Vagina (tissue), 2 donors: ENCODE results near the gene RAB18. TPM values are rescaled to one million over a fixed set of nuclear protein-coding genes. Genes with fewer than 3 reads are reported as not detected.

Experiments
- DNase-seq, 2 donors: peaks; one replicate each; pipeline ENCODE4 v3.0.0-alpha.2; 2017; ENCODE audit errors: extremely low spot score in 2 of 2
- H3K27ac ChIP-seq: fragments of 200-600 bp; sonication (generic); one replicate; pipeline ENCODE4 v1.5.1; 2019
- H3K27me3 ChIP-seq: fragments of 200-600 bp; sonication (generic); one replicate; pipeline ENCODE4 v1.5.1; 2019
- H3K36me3 ChIP-seq, 2 donors: fragments of 200-600 bp; sonication (generic); one replicate each; pipeline ENCODE4 v1.5.1; 2017 to 2019
- H3K4me1 ChIP-seq: fragments of 200-600 bp; sonication (generic); one replicate; pipeline ENCODE4 v1.5.1; 2019
- H3K4me3 ChIP-seq, 2 donors: fragments of 200-600 bp; sonication (generic); 1 replicate in 1 of 2; 2 replicates in 1 of 2; pipeline ENCODE4 v1.5.1; 2016 to 2019
- H3K9me3 ChIP-seq: fragments of 200-600 bp; sonication (generic); one replicate; pipeline ENCODE4 v1.5.1; 2019
- POLR2A ChIP-seq, 2 donors: fragments of 450-650 bp; IDR thresholded peaks; one replicate each; pipeline ENCODE4 v1.6.1; 2017; ENCODE audit warnings: antibody characterized with exemption in 2 of 2, mild to moderate bottlenecking in 2 of 2, moderate library complexity in 2 of 2
- POLR2AphosphoS5 ChIP-seq, 2 donors: sonication (generic); formaldehyde crosslinking; IDR thresholded peaks; one replicate each; pipeline ENCODE4 v1.9.0; 2017; ENCODE audit warnings: antibody characterized with exemption in 2 of 2, mild to moderate bottlenecking in 2 of 2, low read depth in 1 of 2; ENCODE audit not compliant: insufficient read depth in 1 of 2
- intact Hi-C: fragments of 100-400 bp; cut with DNase I; formaldehyde crosslinking; loops from one replicate; pipeline ENCODE4 v1.15.1; 2023
- total RNA-seq: library from RNA; depleted of rRNA; stranded (reverse); fragments of >200 nt; gene quantifications from one replicate; pipeline ENCODE4 v1.2.3, GENCODE V29; 2016
- TF ChIP-seq, protein P1 (sequence below), 3 experiments: fragments of 450-650 bp in 2 of 3; fragments of 200-600 bp in 1 of 3; sonication (generic) in 1 of 3; IDR thresholded peaks; one replicate each; pipeline ENCODE4 v1.5.1; 2017 to 2019; ENCODE audit warnings: antibody characterized with exemption in 3 of 3, mild to moderate bottlenecking in 2 of 3, moderate library complexity in 2 of 3

RAB18 gene
- total RNA-seq, 1 donor from 2014 or later, result 34.9 TPM

DNA sequence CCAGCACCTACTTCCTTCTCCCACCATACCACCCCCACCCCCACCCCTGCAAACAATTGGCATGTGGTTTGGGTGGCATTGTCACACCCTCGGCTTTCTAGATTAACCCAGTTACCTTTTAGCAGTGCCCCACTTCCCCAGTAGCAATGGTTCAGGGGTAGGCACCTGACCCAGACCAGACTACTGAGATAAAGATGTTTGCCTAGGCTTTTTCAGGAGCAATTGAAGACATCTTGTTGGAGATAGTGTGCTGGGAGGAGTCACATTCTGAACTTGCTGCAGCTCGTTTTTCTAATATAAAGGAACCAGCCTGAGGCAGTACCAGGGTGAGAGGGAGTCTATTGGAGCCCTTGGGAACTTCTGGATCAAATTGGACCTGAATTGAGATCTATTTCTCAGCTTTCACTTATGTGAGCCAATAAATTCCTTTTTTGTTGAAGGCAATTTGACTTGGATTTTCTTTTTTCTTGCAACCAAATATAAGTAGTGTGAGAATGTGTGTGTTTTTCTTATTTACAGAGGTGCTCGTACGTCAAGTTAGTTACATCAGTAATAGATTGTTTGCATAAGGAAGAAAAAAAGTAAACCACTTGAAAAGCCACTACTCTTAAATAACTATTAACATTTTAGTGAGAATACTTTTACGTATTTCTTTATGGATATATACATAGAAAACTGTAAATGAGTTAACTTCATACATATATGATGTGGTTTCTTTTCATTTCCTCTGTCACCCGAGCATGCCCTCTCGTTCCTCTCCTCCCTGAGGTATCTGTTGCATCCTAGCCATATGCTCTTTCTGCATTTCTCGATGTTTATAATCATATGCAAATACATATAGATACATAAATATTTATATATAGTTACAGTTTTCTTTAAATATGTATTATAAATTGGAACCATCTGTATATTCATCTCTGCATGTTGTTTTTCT is 38.0 kb downstream of the RAB18 start:
- H3K4me1 ChIP-seq, result peaks cover 6% of the 10 kb centered on the region
- H3K9me3 ChIP-seq, result no peaks in the 10 kb centered on the region
- H3K36me3 ChIP-seq, result peaks cover 0 to 19% of the 10 kb centered on the region in 2 donors
- intact Hi-C loops, result no loop called here
- H3K27me3 ChIP-seq, result no peaks in the 10 kb centered on the region
- no peak for DNase-seq
- H3K4me3 ChIP-seq, result no peak overlapping the region
- TF ChIP-seq POLR2A (IDR thresholded peaks at IDR 0.05), result no peak
- no peak for TF ChIP-seq POLR2AphosphoS5 (IDR thresholded peaks at IDR 0.05; ENCODE audit: insufficient read depth in 1 of 2, low read depth in 1 of 2)
- TF ChIP-seq, protein P1, sequence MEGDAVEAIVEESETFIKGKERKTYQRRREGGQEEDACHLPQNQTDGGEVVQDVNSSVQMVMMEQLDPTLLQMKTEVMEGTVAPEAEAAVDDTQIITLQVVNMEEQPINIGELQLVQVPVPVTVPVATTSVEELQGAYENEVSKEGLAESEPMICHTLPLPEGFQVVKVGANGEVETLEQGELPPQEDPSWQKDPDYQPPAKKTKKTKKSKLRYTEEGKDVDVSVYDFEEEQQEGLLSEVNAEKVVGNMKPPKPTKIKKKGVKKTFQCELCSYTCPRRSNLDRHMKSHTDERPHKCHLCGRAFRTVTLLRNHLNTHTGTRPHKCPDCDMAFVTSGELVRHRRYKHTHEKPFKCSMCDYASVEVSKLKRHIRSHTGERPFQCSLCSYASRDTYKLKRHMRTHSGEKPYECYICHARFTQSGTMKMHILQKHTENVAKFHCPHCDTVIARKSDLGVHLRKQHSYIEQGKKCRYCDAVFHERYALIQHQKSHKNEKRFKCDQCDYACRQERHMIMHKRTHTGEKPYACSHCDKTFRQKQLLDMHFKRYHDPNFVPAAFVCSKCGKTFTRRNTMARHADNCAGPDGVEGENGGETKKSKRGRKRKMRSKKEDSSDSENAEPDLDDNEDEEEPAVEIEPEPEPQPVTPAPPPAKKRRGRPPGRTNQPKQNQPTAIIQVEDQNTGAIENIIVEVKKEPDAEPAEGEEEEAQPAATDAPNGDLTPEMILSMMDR (IDR thresholded peaks at IDR 0.05), result no peak
- no peak overlapping the region for H3K27ac ChIP-seq

DNA sequence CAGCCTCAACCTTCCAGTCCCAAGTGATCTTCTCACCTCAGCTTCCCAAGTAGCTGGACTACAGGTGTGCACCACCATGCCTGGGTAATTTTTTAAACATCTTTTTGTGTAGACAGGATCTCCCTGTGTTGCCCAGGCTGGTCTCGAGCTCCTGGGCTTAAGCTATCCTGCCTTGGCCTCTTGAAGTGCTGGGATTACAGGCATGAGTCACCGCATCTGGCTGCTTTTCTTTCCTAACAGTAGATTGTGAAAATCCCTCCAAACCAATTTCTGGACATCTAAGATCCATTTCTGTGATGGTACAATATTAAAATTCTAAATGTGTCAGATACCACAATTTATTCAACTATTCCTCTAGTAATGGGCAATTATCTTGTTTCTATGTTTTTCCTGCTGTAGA is 38.7 kb downstream of the RAB18 start:
- H3K27me3 ChIP-seq, result no peaks in the 10 kb centered on the region
- TF ChIP-seq POLR2AphosphoS5 (IDR thresholded peaks at IDR 0.05; ENCODE audit: insufficient read depth in 1 of 2, low read depth in 1 of 2) (no peak), POLR2A (IDR thresholded peaks at IDR 0.05) (no peak)
- TF ChIP-seq, protein P1 (IDR thresholded peaks at IDR 0.05), result no peak
- intact Hi-C loops, result no loop called here
- no peak overlapping the region for H3K4me3 ChIP-seq
- H3K9me3 ChIP-seq, result no peaks in the 10 kb centered on the region
- peaks cover 6% of the 10 kb centered on the region for H3K4me1 ChIP-seq
- H3K27ac ChIP-seq, result no peak overlapping the region
- peaks cover 0 to 16% of the 10 kb centered on the region in 2 donors for H3K36me3 ChIP-seq
- no peak for DNase-seq

DNA sequence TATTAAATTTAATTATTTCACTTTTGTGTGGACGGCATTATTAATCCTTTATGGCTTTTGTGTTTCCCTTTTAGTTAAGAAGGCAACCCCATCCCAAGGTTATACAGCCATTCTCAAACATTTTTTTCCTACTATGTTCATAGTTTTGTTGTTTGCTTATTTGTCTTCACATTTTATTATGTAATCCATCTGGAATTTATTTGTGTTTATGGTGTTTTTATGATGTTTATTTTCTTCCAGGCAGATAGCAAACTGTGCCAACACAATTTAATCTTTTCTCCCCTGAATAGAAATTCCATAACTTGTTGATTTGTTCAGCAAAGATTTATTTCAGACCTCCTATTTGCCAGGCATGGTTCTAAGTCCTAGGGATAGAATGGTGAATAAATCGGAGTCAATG is 42.9 kb downstream of the RAB18 start:
- H3K9me3 ChIP-seq, result no peaks in the 10 kb centered on the region
- no peaks in the 10 kb centered on the region for H3K27me3 ChIP-seq
- no peak for DNase-seq
- H3K4me3 ChIP-seq, result no peak overlapping the region
- intact Hi-C loops, result no loop called here
- H3K27ac ChIP-seq, result no peak overlapping the region
- H3K4me1 ChIP-seq, result peaks cover under 1% of the 10 kb centered on the region
- TF ChIP-seq POLR2AphosphoS5 (IDR thresholded peaks at IDR 0.05; ENCODE audit: insufficient read depth in 1 of 2, low read depth in 1 of 2), result no peak
- TF ChIP-seq, protein P1 (IDR thresholded peaks at IDR 0.05), result no peak
- TF ChIP-seq POLR2A (IDR thresholded peaks at IDR 0.05), result no peak
- H3K36me3 ChIP-seq, result peaks cover 0 to 6% of the 10 kb centered on the region in 2 donors

DNA sequence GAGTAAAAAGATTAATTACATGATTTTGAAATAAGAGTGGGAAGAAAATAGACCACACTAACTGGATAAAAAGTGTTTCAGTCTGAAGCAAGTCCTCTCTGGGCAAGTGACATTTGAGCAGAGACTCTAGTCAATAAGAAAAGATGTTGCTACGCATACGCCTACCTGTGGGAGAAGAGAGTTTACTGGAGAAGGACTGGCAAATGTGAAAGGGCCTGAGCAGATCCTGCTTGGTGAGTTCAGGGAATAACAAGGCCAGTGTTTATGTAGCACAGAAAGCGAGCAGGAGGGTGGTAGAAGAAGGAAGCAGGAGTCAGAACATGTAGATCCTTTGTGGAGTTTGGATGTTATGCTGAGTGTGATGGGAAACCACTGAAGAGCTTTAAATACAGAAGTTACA is 43.4 kb downstream of the RAB18 start:
- H3K27ac ChIP-seq, result no peak overlapping the region
- no peaks in the 10 kb centered on the region for H3K27me3 ChIP-seq
- H3K4me1 ChIP-seq, result no peaks in the 10 kb centered on the region
- intact Hi-C loops, result no loop called here
- no peaks in the 10 kb centered on the region for H3K9me3 ChIP-seq
- H3K36me3 ChIP-seq, result peaks cover 0 to 6% of the 10 kb centered on the region in 2 donors
- TF ChIP-seq POLR2AphosphoS5 (IDR thresholded peaks at IDR 0.05; ENCODE audit: insufficient read depth in 1 of 2, low read depth in 1 of 2) (no peak), POLR2A (IDR thresholded peaks at IDR 0.05) (no peak)
- TF ChIP-seq, protein P1 (IDR thresholded peaks at IDR 0.05), result no peak
- H3K4me3 ChIP-seq, result no peak overlapping the region
- DNase-seq, result no peak

- H3K27me3 ChIP-seq, result no peaks in the 10 kb centered on the region
- no peak overlapping the region for H3K4me3 ChIP-seq
- no peaks in the 10 kb centered on the region for H3K4me1 ChIP-seq
- DNase-seq, result no peak
- no peaks in the 10 kb centered on the region for H3K9me3 ChIP-seq
- TF ChIP-seq POLR2A (IDR thresholded peaks at IDR 0.05) (no peak), POLR2AphosphoS5 (IDR thresholded peaks at IDR 0.05; ENCODE audit: insufficient read depth in 1 of 2, low read depth in 1 of 2) (no peak)
- TF ChIP-seq, protein P1 (IDR thresholded peaks at IDR 0.05), result no peak
- no peaks in the 10 kb centered on the region for H3K36me3 ChIP-seq
- intact Hi-C loops, result no loop called here
- H3K27ac ChIP-seq, result no peak overlapping the region
Measured at GRCh38 chr10:27550823-27551222, 46.7 kb downstream of the RAB18 start.
